Ovary (tissue), 9 donors: ENCODE measurements around the gene STK33. TPM values are rescaled to one million over a fixed set of nuclear protein-coding genes. Genes with fewer than 3 reads are reported as not detected.

Experiments used
- DNase-seq, 5 donors: peaks; one replicate each; pipeline ENCODE4 v3.0.0-alpha.2; 2019 to 2020
- H3K27ac ChIP-seq, 2 donors: fragments of 200-600 bp; one replicate each; pipeline versions ENCODE4 v1.5.1 to v1.8.0; 2019 to 2022
- H3K27me3 ChIP-seq: fragments of 200-600 bp; one replicate; pipeline ENCODE4 v1.8.0; 2022
- H3K36me3 ChIP-seq: fragments of 200-600 bp; sonication (generic); one replicate; pipeline ENCODE4 v1.5.1; 2019
- H3K4me1 ChIP-seq: one replicate; pipeline ENCODE4 v1.8.1; 2013; ENCODE audit warnings: mild to moderate bottlenecking, moderate library complexity; ENCODE audit not compliant: insufficient read depth
- H3K4me3 ChIP-seq: fragments of 200-600 bp; sonication (generic); one replicate; pipeline ENCODE4 v1.5.1; 2017
- H3K9me3 ChIP-seq, 2 donors: fragments of 200-600 bp in 1 of 2; sonication (generic) in 1 of 2; one replicate each; pipeline versions ENCODE4 v1.5.1 to v1.8.1; 2013 to 2019; ENCODE audit warnings: mild to moderate bottlenecking in 1 of 2, moderate library complexity in 1 of 2
- CTCF ChIP-seq, 3 donors: fragments of 450-650 bp in 2 of 3; fragments of 200-600 bp in 1 of 3; IDR thresholded peaks; one replicate each; pipeline versions ENCODE4 v1.5.1 to v1.8.0; 2016 to 2022; ENCODE audit warnings: antibody characterized with exemption in 3 of 3, mild to moderate bottlenecking in 1 of 3
- EP300 ChIP-seq: sonication (generic); formaldehyde crosslinking; IDR thresholded peaks from one replicate; pipeline ENCODE4 v1.6.1; 2017; ENCODE audit warnings: antibody characterized with exemption
- POLR2A ChIP-seq: fragments of 450-650 bp; IDR thresholded peaks from one replicate; pipeline ENCODE4 v1.6.1; 2017; ENCODE audit warnings: antibody characterized with exemption, mild to moderate bottlenecking, moderate library complexity
- WGBS, 3 donors: extraction: QIAGEN DNeasy Blood & Tissue Kit in 1 of 3; methylation state at CpG; one replicate each; pipeline versions ENCODE4 v1.1.5 to v1.1.7; 2013 to 2017; 5-methylcytosine and 5-hydroxymethylcytosine counted together
- intact Hi-C, 4 donors: fragments of 100-400 bp; cut with DNase I; formaldehyde crosslinking; loops; one replicate each; pipeline versions ENCODE4 v1.11.0 to v1.15.1; 2022 to 2023
- polyA plus RNA-seq, 2 donors: library from polyadenylated mRNA; stranded (reverse); fragments of 200-250 nt in 1 of 2; fragments of 350-450 nt in 1 of 2; fragmentation: Illumina TruSeq in 1 of 2; extraction: RNeasy Lipid Tissue Mini Kit (QIAGEN cat#74804) in 1 of 2; gene quantifications; one replicate each; pipeline ENCODE4 v1.2.3, GENCODE V29; 2013 to 2014
- total RNA-seq, 7 donors: library from RNA; depleted of rRNA in 2 of 7; stranded (reverse); fragments of >200 nt in 2 of 7; fragmentation: NEBNext Ultra II Directional in 3 of 7; extraction: Animal tissue kit (Norgen Biotek cat#: 25700) in 3 of 7; gene quantifications; one replicate each; pipeline versions ENCODE4 v1.1.0 to v1.2.4, GENCODE V29; 2016 to 2023
- donor health status: DM: no; HTN: no; CAD: no; lungs with moderate emphysema.
- donor health status: DM: no; HTN: no; CAD: no.
- donor health status: Bipolar disorder and iron deficiency.
- donor health status: DM: yes; HTN: yes; CAD: no.
- donor health status: DM: no; HTN: no; CAD: no.
- donor health status: DM: yes; HTN: yes; CAD: no.

The STK33 gene
- total and polyA plus RNA-seq, 9 donors: 11.9 to 50.8 (median 23.5) TPM

GRCh38 chr11:8390851-8391612 is 203.0 kb downstream of the STK33 start:
- Histone ChIP-seq H3K36me3 (no peaks in the 10 kb centered on the region), H3K27ac (no peak overlapping the region), H3K4me1 (peaks cover 18% of the 10 kb centered on the region), H3K4me3 (no peak overlapping the region), H3K27me3 (no peaks in the 10 kb centered on the region), H3K9me3 (no peaks in the 10 kb centered on the region)
- TF ChIP-seq POLR2A (no peak), EP300 (no peak), CTCF (IDR thresholded peaks at IDR 0.05) (no peak)
- no peak for DNase-seq
- intact Hi-C loops: loop anchor here in 1 of 4 donors (5.0 kb wide), 1 partner anchor 421 kb away; a partner anchor contains a TSS
- 93 to 96% (median 94%) methylated on average over 9 of the region's 9 CpGs for WGBS, 3 donors

DNA sequence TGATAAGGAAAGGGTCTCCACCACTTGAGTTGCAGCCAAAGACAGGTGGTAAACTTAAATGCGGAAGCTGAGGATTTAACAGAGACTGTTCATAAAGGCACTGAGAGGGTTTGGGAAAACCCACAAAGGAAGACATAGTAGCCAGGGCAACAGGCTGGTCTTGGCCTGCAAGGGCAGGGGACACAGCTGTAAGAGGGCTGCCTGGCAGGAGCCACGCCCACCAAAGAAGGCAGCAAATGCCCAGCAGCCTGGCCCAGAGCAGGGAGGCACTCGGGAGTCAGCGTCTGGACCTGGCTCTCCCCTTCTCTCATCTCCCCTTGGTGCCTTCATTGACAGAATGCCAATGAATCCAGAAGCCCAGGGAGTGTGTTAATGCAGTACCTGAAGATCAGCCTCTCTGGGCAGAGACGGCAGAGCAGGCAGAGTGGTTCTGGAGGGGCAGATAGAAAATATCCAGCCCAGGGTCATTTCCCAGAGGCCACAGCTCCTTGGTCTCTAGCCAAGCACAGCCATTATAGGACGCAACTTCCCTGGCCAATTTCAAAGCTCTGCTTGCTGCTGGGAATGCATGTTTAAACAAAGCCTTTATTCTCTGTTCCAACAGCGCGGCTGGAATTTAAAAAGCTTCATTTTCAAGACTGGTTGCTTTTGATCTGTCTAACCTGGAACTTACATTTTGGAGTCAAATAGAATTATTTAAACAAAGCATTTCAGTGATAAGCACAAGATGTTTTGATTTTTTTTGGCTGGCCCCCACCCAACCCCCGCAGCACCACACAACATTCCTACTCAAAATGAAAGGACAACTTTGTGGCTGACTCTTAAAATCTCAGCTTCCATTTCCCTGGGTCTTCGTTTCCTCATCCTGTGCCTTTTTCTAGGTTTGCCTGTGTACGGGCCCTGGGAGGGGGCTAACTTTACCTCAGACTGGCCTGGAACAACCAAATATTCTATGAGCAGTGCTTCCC is 204.7 kb downstream of the STK33 start:
- intact Hi-C loops: no loop called here
- 11 to 19% (median 13%) methylated on average over 11 of the region's 11 CpGs for WGBS, 3 donors
- Histone ChIP-seq H3K27me3 (no peaks in the 10 kb centered on the region), H3K4me3 (no peak overlapping the region), H3K4me1 (peaks cover 18% of the 10 kb centered on the region), H3K9me3 (no peaks in the 10 kb centered on the region), H3K36me3 (no peaks in the 10 kb centered on the region), H3K27ac (peak overlapping the region in 1 of 2 donors; percentile 53)
- DNase-seq: peak in 4 of 5 donors; percentile 45 to 71 (median 62)
- no peak for TF ChIP-seq CTCF (IDR thresholded peaks at IDR 0.05)
- no peak for TF ChIP-seq EP300
- TF ChIP-seq POLR2A: no peak

DNA sequence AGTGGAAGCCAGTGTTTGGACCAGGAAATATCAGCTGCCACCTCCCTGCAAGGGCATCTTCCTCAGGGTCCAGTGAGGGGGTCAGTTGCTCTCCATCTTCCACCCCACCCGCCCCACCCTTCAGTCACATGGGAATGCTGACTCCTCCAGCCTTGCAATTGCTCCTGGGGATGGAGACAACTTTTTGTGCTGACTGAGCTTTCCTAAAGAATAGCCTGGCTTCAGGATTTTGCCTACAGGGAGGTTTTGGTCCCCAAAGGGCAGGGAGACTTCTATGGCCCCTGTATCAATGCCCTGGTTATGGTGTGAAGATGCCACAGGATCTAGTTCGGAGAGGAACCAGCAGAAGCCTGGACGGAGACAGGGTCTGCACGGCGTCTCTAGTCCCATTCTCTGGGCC is 206.3 kb downstream of the STK33 start:
- Histone ChIP-seq H3K27ac (no peak overlapping the region), H3K4me3 (no peak overlapping the region), H3K4me1 (peaks cover 18% of the 10 kb centered on the region), H3K36me3 (no peaks in the 10 kb centered on the region), H3K9me3 (no peaks in the 10 kb centered on the region), H3K27me3 (no peaks in the 10 kb centered on the region)
- 90 to 98% (median 92%) methylated on average over 4 to 5 of the region's 5 CpGs for WGBS, 3 donors
- DNase-seq: no peak
- intact Hi-C loops: no loop called here
- TF ChIP-seq CTCF (IDR thresholded peaks at IDR 0.05): no peak
- no peak for TF ChIP-seq POLR2A
- TF ChIP-seq EP300: no peak

GRCh38 chr11:8387141-8387540 is 206.9 kb downstream of the STK33 start:
- TF ChIP-seq EP300 (no peak), CTCF (IDR thresholded peaks at IDR 0.05) (no peak), POLR2A (no peak)
- H3K4me3 ChIP-seq: no peak overlapping the region
- no peaks in the 10 kb centered on the region for H3K27me3 ChIP-seq
- no peaks in the 10 kb centered on the region for H3K36me3 ChIP-seq
- no peak for DNase-seq
- intact Hi-C loops: no loop called here
- no peaks in the 10 kb centered on the region for H3K9me3 ChIP-seq
- H3K4me1 ChIP-seq: peaks cover 18% of the 10 kb centered on the region
- H3K27ac ChIP-seq: peak overlapping the region in 1 of 2 donors; percentile 54
- 14 to 30% (median 17%) methylated on average over 7 of the region's 7 CpGs for WGBS, 3 donors
